Breast epithelium (tissue), 4 donors: ENCODE results near the gene NET1. TPM values are rescaled to one million over a fixed set of nuclear protein-coding genes. Genes with fewer than 3 reads are reported as not detected.

Experiments used
- DNase-seq, 2 donors: peaks; one replicate each; pipeline ENCODE4 v3.0.0-alpha.2; 2019; ENCODE audit warnings: low spot score in 2 of 2
- H3K27ac ChIP-seq, 2 donors: fragments of 200-600 bp; sonication (generic) in 1 of 2; one replicate each; pipeline ENCODE4 v1.5.1; 2016 to 2019; ENCODE audit warnings: mild to moderate bottlenecking in 1 of 2
- H3K27me3 ChIP-seq, 2 donors: fragments of 200-600 bp; sonication (generic) in 1 of 2; one replicate each; pipeline versions ENCODE4 v1.5.1 to v1.6.0; 2017 to 2019; ENCODE audit warnings: control low read depth in 1 of 2, mild to moderate bottlenecking in 1 of 2
- H3K36me3 ChIP-seq: fragments of 200-600 bp; one replicate; pipeline ENCODE4 v1.5.1; 2019
- H3K4me1 ChIP-seq, 2 donors: fragments of 200-600 bp; sonication (generic); one replicate each; pipeline ENCODE4 v1.5.1; 2016 to 2019; ENCODE audit warnings: control low read depth in 1 of 2
- H3K4me3 ChIP-seq, 3 donors: fragments of 200-600 bp; sonication (generic); 1 replicate in 2 of 3; 2 replicates in 1 of 3; pipeline ENCODE4 v1.5.1; 2016 to 2019; ENCODE audit warnings: mild to moderate bottlenecking in 3 of 3, moderate library complexity in 2 of 3
- H3K9me3 ChIP-seq, 2 donors: fragments of 200-600 bp; sonication (generic) in 1 of 2; one replicate each; pipeline ENCODE4 v1.5.1; 2016 to 2019; ENCODE audit warnings: control low read depth in 1 of 2
- POLR2A ChIP-seq: fragments of 450-650 bp; IDR thresholded peaks from one replicate; pipeline ENCODE4 v1.6.1; 2016; ENCODE audit warnings: antibody characterized with exemption, mild to moderate bottlenecking, moderate library complexity
- POLR2AphosphoS5 ChIP-seq, 3 donors: sonication (generic); formaldehyde crosslinking; IDR thresholded peaks; one replicate each; pipeline ENCODE4 v1.6.1; 2017; ENCODE audit warnings: antibody characterized with exemption in 3 of 3
- intact Hi-C: fragments of 100-400 bp; cut with DNase I; formaldehyde crosslinking; loops from one replicate; pipeline ENCODE4 v1.15.1; 2023; ENCODE audit warnings: low total_unique reads
- total RNA-seq, 3 donors: library from RNA; depleted of rRNA; stranded (reverse); fragments of >200 nt; gene quantifications; one replicate each; pipeline ENCODE4 v1.1.0, GENCODE V29; 2016
- TF ChIP-seq, protein P1 (sequence below), 3 donors: fragments of 450-650 bp; IDR thresholded peaks; one replicate each; pipeline ENCODE4 v1.5.1; 2016 to 2017; ENCODE audit warnings: antibody characterized with exemption in 3 of 3, mild to moderate bottlenecking in 3 of 3, moderate library complexity in 3 of 3

Gene NET1
- total RNA-seq, 3 donors from 2014 or later = 87.2 to 179 (median 145) TPM

DNA sequence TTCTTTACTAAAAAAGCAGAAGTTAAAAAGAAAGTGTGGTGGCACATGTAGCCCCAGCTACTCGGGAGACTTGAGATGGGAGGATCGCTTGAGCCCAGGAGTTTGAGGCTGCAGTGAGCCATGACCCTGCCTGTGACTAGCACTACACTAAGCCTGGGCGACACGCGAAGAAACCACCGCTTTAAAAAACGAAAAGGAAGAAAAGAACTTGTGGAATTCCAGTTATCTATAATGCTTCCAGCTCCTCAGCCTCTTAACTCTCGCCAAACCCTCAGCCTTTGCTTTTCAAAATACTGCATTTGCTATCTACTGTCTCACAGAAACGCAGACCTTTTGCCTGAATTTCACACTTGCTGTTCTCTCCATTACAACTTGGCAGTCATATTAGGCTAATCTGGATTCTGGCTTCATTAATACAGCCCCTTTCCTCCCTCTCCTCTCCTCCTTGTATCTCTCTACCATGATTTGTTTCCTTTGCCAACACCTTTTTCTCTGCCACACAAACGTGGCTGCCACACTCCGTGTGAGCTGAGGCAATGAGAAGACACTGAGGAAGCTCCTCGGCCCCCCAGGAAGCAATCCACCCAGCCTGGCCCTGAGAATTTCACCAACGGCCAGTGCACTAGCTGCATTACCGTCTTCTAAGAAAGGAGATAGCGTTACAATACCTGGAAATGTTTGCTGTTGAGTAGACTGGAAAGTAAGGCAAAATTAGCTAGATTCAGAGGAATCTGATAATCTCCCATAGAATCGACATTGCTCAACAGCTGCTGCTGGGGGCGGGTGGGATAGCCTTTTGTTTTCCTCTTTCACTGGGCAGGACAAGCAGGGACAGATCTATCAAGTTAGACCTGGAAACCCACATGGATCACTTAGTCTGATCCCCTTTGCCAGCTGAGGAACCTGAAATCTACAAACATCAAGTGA lies 49.8 kb downstream of the NET1 start:
- H3K4me1 ChIP-seq = peaks cover 8 to 17% of the 10 kb centered on the region in 2 donors
- intact Hi-C loops = no loop called here
- peak overlapping the region in 1 of 2 donors; percentile 64 for H3K27ac ChIP-seq
- no peaks in the 10 kb centered on the region for H3K27me3 ChIP-seq
- no peak overlapping the region for H3K4me3 ChIP-seq
- DNase-seq = no peak
- TF ChIP-seq POLR2A (no peak), POLR2AphosphoS5 (IDR thresholded peaks at IDR 0.05) (no peak)
- TF ChIP-seq, protein P1, sequence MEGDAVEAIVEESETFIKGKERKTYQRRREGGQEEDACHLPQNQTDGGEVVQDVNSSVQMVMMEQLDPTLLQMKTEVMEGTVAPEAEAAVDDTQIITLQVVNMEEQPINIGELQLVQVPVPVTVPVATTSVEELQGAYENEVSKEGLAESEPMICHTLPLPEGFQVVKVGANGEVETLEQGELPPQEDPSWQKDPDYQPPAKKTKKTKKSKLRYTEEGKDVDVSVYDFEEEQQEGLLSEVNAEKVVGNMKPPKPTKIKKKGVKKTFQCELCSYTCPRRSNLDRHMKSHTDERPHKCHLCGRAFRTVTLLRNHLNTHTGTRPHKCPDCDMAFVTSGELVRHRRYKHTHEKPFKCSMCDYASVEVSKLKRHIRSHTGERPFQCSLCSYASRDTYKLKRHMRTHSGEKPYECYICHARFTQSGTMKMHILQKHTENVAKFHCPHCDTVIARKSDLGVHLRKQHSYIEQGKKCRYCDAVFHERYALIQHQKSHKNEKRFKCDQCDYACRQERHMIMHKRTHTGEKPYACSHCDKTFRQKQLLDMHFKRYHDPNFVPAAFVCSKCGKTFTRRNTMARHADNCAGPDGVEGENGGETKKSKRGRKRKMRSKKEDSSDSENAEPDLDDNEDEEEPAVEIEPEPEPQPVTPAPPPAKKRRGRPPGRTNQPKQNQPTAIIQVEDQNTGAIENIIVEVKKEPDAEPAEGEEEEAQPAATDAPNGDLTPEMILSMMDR (IDR thresholded peaks at IDR 0.05) = no peak
- no peaks in the 10 kb centered on the region for H3K36me3 ChIP-seq
- no peaks in the 10 kb centered on the region for H3K9me3 ChIP-seq

DNA sequence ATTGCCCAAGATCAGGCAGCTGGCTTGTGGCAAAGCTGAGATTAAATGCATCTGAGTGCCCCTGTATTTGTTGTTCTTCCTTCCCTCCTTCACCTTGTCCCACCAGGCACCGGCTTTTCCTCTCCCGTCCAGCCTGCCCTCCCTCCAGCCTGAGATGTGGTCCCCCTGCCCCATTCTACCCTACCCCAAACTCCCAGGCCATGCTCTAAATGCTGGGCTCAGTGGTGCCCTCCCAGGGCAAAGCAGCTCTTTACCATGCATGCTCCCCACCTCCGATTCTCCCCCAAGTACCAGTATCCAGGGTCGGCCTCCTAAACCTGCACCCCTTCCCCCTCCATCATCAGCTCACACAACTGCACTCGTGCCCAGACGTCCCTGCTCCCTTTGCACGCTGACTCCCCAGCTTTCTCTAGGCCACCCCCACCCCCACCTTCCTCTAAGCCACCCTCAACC lies 50.5 kb downstream of the NET1 start:
- DNase-seq = no peak
- peaks cover 8 to 17% of the 10 kb centered on the region in 2 donors for H3K4me1 ChIP-seq
- no peaks in the 10 kb centered on the region for H3K36me3 ChIP-seq
- no peaks in the 10 kb centered on the region for H3K27me3 ChIP-seq
- no peak overlapping the region for H3K27ac ChIP-seq
- TF ChIP-seq POLR2AphosphoS5 (IDR thresholded peaks at IDR 0.05) (no peak), POLR2A (no peak)
- TF ChIP-seq, protein P1 (IDR thresholded peaks at IDR 0.05) = no peak
- intact Hi-C loops = no loop called here
- H3K4me3 ChIP-seq = no peak overlapping the region
- H3K9me3 ChIP-seq = no peaks in the 10 kb centered on the region

DNA sequence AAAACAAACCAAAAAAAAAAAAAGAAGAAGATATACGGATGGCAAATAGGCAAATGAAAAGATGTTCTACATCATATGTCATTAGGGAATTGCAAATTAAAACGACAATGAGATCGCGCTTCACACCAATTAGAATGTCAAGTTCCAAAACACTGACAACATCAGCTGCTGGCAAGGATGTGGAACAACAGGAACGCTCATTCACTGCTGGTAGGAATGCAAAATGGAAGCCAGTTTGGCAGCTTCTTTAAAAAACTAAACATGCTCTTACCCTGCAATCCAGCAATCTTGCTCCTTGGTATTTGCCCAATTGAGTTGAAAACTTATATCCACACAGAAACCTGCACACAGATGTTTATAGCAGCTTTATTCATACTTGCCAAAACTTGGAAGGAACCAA lies 52.2 kb downstream of the NET1 start:
- TF ChIP-seq POLR2A = no peak
- TF ChIP-seq, protein P1 (IDR thresholded peaks at IDR 0.05) = no peak
- TF ChIP-seq POLR2AphosphoS5 (IDR thresholded peaks at IDR 0.05) = no peak
- no peak for DNase-seq
- intact Hi-C loops = no loop called here
- Histone ChIP-seq H3K27me3 (no peaks in the 10 kb centered on the region), H3K36me3 (no peaks in the 10 kb centered on the region), H3K4me1 (peaks cover 8 to 17% of the 10 kb centered on the region in 2 donors), H3K9me3 (peaks cover 0 to 6% of the 10 kb centered on the region in 2 donors), H3K27ac (peak overlapping the region in 1 of 2 donors; percentile 22), H3K4me3 (no peak overlapping the region)

DNA sequence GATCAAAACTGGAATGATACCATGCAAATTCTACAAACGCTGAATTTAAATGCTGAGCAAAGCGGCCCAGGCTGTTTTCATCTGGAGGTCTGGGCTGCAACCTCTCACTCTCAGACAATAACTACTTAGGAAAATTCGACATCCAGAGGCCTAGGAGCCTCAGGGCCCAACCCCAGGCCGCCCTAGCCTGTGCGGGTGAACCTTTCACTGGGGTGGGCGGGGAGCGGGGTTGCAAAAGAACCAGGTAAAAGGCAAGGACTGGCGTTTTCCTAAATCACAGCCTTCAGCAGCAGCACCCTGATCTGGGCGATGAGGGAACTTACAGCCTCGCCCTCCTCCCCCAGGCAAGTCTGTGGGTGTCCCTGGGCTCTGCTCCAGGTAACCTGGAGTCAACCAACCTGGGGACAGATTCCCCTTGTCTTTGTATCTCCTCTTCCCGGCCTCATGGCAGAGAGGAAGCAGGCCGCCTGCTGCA lies 53.7 kb downstream of the NET1 start:
- no peak for DNase-seq
- Histone ChIP-seq H3K27ac (peak overlapping the region; percentile 86 to 90), H3K4me1 (peaks cover 8 to 17% of the 10 kb centered on the region in 2 donors), H3K9me3 (peaks cover 0 to 6% of the 10 kb centered on the region in 2 donors), H3K27me3 (no peaks in the 10 kb centered on the region), H3K4me3 (peak overlapping the region in 1 of 3 donors; percentile 9), H3K36me3 (no peaks in the 10 kb centered on the region)
- intact Hi-C loops = no loop called here
- TF ChIP-seq POLR2AphosphoS5 (IDR thresholded peaks at IDR 0.05) = no peak
- TF ChIP-seq, protein P1 (IDR thresholded peaks at IDR 0.05) = no peak
